NCI-H2029 treated with DMSO at 0.1 percent for 48 hours (cell line): ENCODE data around the gene KLK4.

Source experiments
- DNase-seq: peaks from one replicate; lab custom pipeline; 2025; lab: John Stamatoyannopoulos, UW

The KLK4 gene

GRCh38 chr19:50911206-50912101, at the start of gene KLK4:
TSS of gene KLK4 (minus strand) at chr19:50911395. CDS start at chr19:50910738, 657 bp downstream.
- DNase-seq = no peak

DNA sequence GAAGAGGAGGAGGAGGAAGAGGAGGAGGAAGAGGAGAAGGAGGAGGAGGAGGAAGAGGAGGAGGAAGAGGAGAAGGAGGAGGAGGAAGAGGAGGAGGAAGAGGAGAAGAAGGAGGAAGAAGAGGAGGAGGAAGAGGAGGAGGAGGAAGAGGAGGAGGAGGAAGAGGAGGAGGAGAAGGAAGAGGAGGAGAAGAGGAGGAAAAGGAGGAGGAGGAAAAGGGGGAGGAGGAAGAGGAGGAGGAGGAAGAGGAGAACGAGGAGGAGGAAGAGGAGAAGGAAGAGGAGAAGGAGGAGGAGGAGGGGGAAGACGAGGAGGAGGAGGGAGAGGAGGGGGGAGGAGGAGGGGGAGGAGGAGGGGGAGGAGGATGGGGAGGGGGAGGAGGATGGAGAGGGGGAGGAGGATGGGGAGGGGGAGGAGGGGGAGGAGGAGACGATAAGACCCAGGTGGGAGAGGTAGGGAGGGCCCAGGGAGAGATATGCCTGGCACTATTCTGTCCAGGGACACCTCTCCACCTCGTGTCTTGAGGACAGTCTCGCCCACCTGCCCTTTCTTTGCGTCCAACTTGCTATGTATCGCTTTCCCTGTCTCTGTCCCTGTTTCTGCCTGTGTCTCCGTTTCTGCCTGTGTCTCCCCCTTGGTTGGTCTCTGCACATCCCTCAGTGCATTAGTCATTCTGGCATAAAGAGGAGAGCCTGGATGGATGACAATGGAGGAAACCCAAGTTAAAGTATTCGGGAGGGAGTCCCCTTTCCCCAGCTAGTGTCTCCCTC, 48.7 kb upstream of the KLK4 start:
- DNase-seq = no peak

- no peak for DNase-seq
Measured at GRCh38 chr19:50957587-50957986, 46.4 kb upstream of the KLK4 start.

DNA sequence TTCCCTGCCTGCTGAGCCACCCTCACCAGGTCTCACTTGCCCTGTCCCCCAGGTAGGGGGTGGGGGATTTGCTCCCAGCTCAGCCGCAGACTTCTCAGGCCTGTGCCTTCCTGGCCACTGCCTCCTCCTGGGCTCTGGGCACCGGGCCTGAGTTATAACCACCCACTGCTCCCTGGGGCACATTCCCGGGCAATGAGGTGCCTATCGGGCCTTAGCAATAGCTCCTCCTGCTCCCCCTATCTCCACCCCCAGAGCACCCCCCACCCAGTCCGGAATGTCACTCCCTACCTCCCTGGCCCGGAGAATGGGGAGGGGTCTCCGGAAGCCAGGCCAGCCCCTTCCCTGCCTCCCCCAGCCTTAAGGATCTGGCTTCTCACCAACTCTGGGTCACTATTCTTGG, 41.7 kb upstream of the KLK4 start, which contains the start of gene KLK5:
KLK5 (minus strand) TSS at position 129 of the 400 bp plus-strand sequence. CDS start 381 bp downstream, outside the sequence.
- DNase-seq = no peak

- DNase-seq = no peak
Measured at GRCh38 chr19:50949861-50950260, 38.7 kb upstream of the KLK4 start.

- no peak for DNase-seq
Measured at GRCh38 chr19:50947123-50947522, 35.9 kb upstream of the KLK4 start.

DNA sequence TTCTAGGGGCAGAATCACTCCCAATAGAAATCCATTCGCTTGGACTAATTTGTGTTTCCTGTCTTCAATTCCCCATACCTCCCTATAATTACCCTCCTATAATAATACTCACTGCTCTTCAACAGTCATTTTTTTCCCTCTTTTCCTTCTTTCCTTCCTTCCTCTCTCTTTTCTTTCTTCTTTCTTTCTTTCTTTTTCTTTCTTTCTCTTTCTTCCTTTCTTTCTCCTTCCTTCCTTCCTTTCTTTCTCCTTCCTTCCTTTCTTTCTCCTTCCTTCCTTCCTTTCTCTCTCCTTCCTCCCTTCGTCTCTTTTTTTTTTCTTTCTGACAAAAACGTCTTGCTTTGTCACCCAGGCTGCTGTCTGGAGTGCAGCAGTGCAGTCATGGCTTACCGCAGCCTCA, 33.6 kb upstream of the KLK4 start:
- no peak for DNase-seq

DNA sequence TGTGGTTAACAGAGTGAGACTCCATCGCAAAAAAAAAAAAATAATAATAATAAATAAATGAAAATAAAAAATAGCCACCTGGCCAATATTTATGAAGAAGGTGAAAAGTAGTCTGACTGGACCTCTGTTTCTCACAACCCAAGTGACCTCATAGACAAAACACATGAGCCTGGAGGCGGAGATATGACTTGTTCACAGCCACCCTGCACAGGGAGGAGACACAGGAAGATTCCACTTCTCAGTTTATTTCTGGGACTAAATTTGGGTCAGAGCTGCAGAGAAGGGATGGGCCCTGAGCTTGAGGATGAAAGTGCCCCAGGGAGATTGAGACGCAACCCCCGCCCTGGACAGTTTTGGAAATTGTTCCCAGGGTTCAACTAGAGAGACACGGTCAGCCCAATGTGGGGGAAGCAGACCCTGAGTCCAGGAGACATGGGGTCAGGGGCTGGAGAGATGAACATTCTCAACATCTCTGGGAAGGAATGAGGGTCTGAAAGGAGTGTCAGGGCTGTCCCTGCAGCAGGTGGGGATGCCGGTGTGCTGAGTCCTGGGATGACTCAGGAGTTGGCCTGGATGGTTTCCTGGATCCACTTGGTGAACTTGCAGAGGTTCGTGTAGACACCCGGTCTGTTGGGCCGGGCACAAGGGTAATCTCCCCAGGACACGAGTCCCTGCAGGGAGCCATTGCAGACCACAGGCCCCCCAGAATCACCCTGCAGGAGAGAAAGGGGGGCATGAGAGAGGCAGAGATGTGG, 32.1 kb upstream of the KLK4 start:
- DNase-seq = no peak

DNA sequence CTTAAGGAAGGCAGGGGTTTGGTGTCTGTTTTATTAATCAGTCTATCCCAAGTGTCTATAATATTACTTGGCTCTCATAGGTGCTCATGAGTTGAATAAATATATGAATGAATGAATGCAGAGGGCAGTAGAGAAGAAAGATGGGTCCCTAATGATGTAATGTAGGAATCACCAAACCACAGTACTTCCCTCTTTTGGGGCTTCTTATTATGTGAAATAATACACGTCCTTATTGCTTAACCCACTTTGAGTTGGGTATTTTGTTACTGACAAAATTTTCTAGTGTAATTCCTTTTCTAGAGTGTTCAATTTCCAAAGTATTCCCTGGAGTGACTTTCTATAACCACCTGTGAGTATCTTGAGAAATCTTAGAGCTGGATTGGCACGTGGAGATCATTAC, 28.4 kb upstream of the KLK4 start:
- no peak for DNase-seq

DNA sequence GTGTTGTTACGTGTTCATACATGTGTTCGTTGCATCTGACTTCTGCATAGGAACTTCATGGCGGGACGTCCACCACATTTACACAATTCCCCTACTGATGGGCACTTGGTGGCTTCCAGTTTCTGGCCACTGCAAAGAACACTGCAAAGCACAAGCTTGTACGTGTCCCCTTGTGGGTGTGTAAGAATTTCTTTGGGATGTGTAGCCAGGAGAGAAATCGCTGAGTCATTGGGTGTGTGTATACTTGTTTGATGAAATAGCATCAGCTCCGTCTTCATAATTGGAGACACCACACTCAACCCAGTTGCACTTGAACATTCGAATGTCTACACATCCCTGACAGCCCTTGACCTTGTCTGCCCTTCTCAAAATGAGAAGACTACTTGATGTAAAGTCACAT, 22.4 kb upstream of the KLK4 start:
- no peak for DNase-seq

- DNase-seq = no peak
Measured at GRCh38 chr19:50932690-50933083, 21.5 kb upstream of the KLK4 start.

DNA sequence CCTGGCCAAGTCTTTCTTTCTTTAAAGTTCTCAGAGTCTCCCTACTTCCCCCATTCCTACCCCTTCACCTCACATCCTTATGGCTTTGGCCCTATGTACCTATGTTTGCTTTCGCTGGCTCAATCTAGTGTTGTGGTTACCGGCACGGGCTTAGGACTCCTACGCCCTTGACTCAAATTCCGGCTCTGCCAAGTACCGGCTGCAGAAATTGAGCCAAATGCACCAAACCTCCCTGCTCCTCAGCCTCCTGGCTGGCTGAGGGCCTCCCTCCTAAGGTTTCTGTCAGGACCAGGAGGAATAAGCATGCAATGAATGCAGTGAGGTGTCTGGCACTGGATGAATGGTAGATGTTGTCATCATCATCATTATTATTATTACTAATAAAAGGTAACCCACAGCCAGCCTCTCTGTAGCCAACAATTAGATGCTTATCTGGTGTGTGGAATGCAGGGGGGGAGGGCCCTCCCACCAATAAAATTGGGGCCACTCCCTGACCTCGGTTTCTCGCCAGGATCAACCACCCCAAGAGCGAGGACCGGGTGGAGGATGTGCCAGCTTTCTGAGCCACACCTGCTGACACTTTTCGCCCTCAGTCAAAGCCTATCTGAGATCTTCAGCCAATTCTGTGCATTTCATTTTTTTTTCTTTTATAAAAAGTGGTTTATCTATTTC, 21.0 kb upstream of the KLK4 start:
- DNase-seq = peak; percentile 3

DNA sequence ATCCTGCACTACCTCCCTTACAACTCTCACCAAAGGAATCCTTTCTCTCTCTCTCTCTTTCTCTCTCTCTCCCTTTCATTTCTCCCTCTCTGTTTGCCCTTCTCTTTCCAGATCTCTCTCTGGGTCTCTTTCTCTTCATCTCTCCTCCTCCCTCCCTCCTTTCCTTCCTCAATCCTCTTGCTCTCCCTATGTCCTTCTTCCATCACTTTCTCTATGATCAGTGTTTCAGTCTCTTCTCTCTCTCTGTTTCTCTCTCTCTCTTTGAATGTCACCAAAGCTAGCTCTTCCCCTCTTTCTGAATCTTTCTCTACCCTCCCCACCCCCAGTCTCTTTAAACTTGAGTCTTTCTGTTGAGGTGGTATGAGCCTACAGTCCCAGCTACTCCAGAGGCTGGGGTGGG, 19.8 kb upstream of the KLK4 start:
- DNase-seq = no peak

- no peak for DNase-seq
Measured at GRCh38 chr19:50928831-50929230, 17.6 kb upstream of the KLK4 start.

GRCh38 chr19:50926144-50926543, 14.9 kb upstream of the KLK4 start:
- no peak for DNase-seq

DNA sequence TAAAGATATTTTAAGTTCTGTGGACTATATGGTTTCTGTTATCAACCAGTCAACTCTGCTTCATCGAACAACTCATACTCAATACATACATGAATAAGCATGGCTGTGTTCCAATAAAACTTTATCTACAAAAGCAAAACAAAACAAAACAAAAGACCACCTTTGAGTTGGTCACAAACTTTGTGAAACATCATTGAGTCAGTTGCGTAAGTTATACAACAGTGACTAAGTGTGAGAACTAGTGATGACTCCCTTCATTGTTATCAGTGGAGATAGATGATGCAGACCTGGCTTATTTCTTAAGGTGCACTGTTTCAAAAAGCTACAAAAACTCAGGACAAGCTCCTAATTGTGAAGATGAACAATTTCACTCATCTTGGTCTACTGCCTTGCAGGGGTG, 14.5 kb upstream of the KLK4 start:
- DNase-seq = no peak

DNA sequence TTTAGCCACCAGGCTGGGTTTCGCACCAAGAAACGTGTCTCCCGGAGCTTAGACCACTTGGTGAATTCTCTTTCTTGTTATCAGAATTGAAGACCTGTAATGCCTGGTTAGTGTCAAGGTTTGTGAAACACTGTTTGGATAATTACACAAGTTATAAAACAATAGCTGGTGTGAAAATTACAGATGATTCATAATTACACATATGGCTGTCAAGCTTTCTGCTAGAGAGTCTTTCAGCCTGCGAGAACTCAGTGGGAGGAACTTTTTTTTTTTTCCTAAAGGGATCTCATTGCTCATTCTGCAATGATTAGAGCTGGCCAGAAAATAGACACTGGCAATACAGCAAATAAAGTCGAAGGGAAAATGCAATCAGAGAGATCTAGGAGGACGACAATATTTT, 13.4 kb upstream of the KLK4 start:
- no peak for DNase-seq

DNA sequence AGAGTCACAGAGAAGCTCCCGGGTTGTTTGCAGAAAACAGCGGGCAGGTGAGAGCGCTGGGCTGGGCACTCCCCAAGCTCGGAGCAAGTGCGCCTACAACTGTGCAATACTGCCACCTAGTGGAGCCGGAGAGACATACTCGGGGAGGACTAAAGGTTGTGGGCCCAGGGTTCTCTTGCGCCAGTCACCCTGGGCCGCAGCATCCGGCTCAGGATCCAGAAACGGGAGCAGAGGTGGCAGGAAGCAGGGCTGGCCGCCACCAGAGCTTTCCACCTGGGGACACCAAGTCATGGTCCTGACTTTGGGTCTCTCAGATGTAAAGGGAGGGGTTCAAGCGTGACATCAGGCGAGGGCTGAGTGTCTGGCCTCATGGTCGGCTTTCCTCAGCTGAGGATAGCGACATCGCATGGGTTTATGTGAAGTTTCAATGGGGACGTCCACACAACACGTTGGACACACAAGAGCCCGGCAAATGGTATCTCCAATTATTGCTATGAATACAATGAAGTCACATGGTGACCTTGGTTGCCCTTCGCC, 11.2 kb upstream of the KLK4 start:
- peak; percentile 70 for DNase-seq

- DNase-seq = no peak
Measured at GRCh38 chr19:50921426-50922316, 10.5 kb upstream of the KLK4 start.

- DNase-seq = no peak
Measured at GRCh38 chr19:50916069-50916468, 4.9 kb upstream of the KLK4 start.
